ENCODE measurements around the gene MAGI3.

DNA sequence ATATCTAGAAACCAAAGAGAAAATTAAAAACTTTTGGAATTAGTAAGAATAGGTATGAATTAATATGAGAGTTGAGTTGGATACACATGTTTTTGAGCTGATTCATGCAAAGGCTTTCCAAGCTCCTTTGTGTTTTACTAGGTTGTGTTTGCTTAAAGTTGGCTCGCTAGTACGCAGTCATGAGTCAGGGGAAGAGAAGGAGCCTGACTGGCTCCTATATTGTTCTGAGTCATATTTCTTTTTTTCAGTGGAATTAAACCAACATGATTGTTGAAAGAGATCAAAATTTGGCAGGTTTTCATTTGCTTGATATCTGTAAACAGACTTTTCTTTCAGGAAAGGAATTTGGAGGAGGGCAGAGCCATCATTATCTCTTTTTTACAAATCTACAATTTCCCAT is 66.7 kb downstream of the MAGI3 start:
- TF ChIP-seq ZNF202 (tag by site-specific recombination; IDR thresholded peaks at IDR 0.05; ENCODE audit: borderline replicate concordance) (no peak), REST (tag by site-specific recombination; IDR thresholded peaks at IDR 0.05) (no peak), ZNF654 (tag by site-specific recombination; IDR thresholded peaks at IDR 0.05; ENCODE audit: low read depth) (no peak), ZSCAN16 (tag by site-specific recombination; IDR thresholded peaks at IDR 0.05) (no peak)
- TF ChIP-seq, protein P1, sequence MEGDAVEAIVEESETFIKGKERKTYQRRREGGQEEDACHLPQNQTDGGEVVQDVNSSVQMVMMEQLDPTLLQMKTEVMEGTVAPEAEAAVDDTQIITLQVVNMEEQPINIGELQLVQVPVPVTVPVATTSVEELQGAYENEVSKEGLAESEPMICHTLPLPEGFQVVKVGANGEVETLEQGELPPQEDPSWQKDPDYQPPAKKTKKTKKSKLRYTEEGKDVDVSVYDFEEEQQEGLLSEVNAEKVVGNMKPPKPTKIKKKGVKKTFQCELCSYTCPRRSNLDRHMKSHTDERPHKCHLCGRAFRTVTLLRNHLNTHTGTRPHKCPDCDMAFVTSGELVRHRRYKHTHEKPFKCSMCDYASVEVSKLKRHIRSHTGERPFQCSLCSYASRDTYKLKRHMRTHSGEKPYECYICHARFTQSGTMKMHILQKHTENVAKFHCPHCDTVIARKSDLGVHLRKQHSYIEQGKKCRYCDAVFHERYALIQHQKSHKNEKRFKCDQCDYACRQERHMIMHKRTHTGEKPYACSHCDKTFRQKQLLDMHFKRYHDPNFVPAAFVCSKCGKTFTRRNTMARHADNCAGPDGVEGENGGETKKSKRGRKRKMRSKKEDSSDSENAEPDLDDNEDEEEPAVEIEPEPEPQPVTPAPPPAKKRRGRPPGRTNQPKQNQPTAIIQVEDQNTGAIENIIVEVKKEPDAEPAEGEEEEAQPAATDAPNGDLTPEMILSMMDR (tag by site-specific recombination; IDR thresholded peaks at IDR 0.05), result no peak
